GM18861 (cell line): ENCODE data around the gene NR0B2.
"Not testable (repeated sequence)": the region's sequence is repeated elsewhere in the genome, so short reads cannot be mapped to it uniquely, and the experiment has no call there.

Source experiments
- ATAC-seq: cut with Tn5 transposase; IDR thresholded peaks from one replicate; pipeline ENCODE4 v1.9.1; 2021; ENCODE audit not compliant: unreplicated experiment

Gene NR0B2

GRCh38 chr1:26894263-26894662 lies 19.5 kb downstream of the NR0B2 start:
- ATAC-seq, result no peak

- peak; percentile 10 for ATAC-seq
These were observed 23.3 kb downstream of the NR0B2 start for GRCh38 chr1:26890467-26890796.

- peak; percentile 63 for ATAC-seq
These were observed 24.0 kb downstream of the NR0B2 start, which contains the start of gene GPN2 for GRCh38 chr1:26889551-26890466. Gene GPN2, minus strand, starts transcription at chr1:26890283. Its CDS starts 187 bp downstream, at chr1:26890096.

GRCh38 chr1:26888231-26888630 lies 25.5 kb downstream of the NR0B2 start:
- no peak for ATAC-seq

- ATAC-seq, result no peak
These were observed 26.6 kb downstream of the NR0B2 start for GRCh38 chr1:26887125-26887524.

- ATAC-seq, result no peak
These were observed 30.9 kb downstream of the NR0B2 start for GRCh38 chr1:26882696-26883463.

- ATAC-seq, result not testable (repeated sequence)
These were observed 32.2 kb downstream of the NR0B2 start for GRCh38 chr1:26881611-26882010.

- no peak for ATAC-seq
These were observed 34.0 kb downstream of the NR0B2 start for GRCh38 chr1:26879793-26880192.

GRCh38 chr1:26877326-26877725 lies 36.4 kb downstream of the NR0B2 start:
- ATAC-seq, result no peak

GRCh38 chr1:26874896-26875295 lies 38.9 kb downstream of the NR0B2 start:
- ATAC-seq, result no peak

- not testable (repeated sequence) for ATAC-seq
These were observed 40.7 kb downstream of the NR0B2 start for GRCh38 chr1:26873097-26873496.

- ATAC-seq, result peak; percentile 93
These were observed 48.9 kb downstream of the NR0B2 start for GRCh38 chr1:26864610-26865480.

GRCh38 chr1:26863685-26864077 lies 50.1 kb downstream of the NR0B2 start:
- ATAC-seq, result no peak

- ATAC-seq, result no peak
These were observed 50.7 kb downstream of the NR0B2 start, which contains the start of gene SFN for GRCh38 chr1:26862781-26863684. Gene SFN, plus strand, starts transcription at chr1:26863149. Its CDS starts 64 bp downstream, at chr1:26863213.

GRCh38 chr1:26861889-26862378 lies 51.8 kb downstream of the NR0B2 start:
- ATAC-seq, result no peak
